Uterus (tissue), 4 donors: ENCODE data around the gene NDP. TPM values are rescaled to one million over a fixed set of nuclear protein-coding genes. Genes with fewer than 3 reads are reported as not detected.

ENCODE experiments used
- DNase-seq, 2 donors: peaks; one replicate each; pipeline ENCODE4 v3.0.0-alpha.2; 2019 to 2020
- H3K27ac ChIP-seq, 2 donors: fragments of 200-600 bp; sonication (generic); 1 replicate in 1 of 2; 2 replicates in 1 of 2; pipeline ENCODE4 v1.5.1; 2016 to 2018
- H3K27me3 ChIP-seq, 2 donors: fragments of 200-600 bp; sonication (generic); one replicate each; pipeline ENCODE4 v1.5.1; 2018 to 2019; ENCODE audit warnings: control low read depth in 1 of 2
- H3K36me3 ChIP-seq, 2 donors: fragments of 200-600 bp; sonication (generic); one replicate each; pipeline ENCODE4 v1.5.1; 2019; ENCODE audit warnings: control low read depth in 1 of 2
- H3K4me1 ChIP-seq, 2 donors: fragments of 200-600 bp; sonication (generic); one replicate each; pipeline ENCODE4 v1.5.1; 2018 to 2019; ENCODE audit warnings: control low read depth in 1 of 2
- H3K4me3 ChIP-seq, 2 donors: fragments of 200-600 bp; sonication (generic); 1 replicate in 1 of 2; 2 replicates in 1 of 2; pipeline ENCODE4 v1.5.1; 2018 to 2019; ENCODE audit warnings: mild to moderate bottlenecking in 1 of 2
- H3K9me3 ChIP-seq, 2 donors: fragments of 200-600 bp; sonication (generic); one replicate each; pipeline ENCODE4 v1.5.1; 2019; ENCODE audit warnings: control low read depth in 1 of 2
- POLR2A ChIP-seq, 2 donors: fragments of 450-650 bp; IDR thresholded peaks; one replicate each; pipeline ENCODE4 v1.6.1; 2016; ENCODE audit warnings: antibody characterized with exemption in 2 of 2, mild to moderate bottlenecking in 1 of 2, moderate library complexity in 1 of 2
- intact Hi-C: fragments of 100-400 bp; cut with DNase I; formaldehyde crosslinking; loops from one replicate; pipeline ENCODE4 v1.15.1; 2023; ENCODE audit warnings: low total_unique reads
- total RNA-seq, 4 donors: library from RNA; depleted of rRNA in 3 of 4; stranded (reverse); fragments of >200 nt in 3 of 4; gene quantifications; one replicate each; pipeline versions ENCODE4 v1.1.0 to v1.2.4, GENCODE V29; 2014 to 2023
- TF ChIP-seq, protein P1 (sequence below), 4 experiments: fragments of 200-600 bp in 2 of 4; fragments of 450-650 bp in 2 of 4; sonication (generic) in 2 of 4; IDR thresholded peaks; one replicate each; pipeline ENCODE4 v1.5.1; 2016 to 2019; ENCODE audit warnings: antibody characterized with exemption in 4 of 4, mild to moderate bottlenecking in 2 of 4, moderate library complexity in 1 of 4
- donor health status: DM: yes; HTN: yes; CAD: no.

Gene NDP
- total RNA-seq, 4 donors from 2014 or later: 4.4 to 25.2 (median 6.9) TPM

DNA sequence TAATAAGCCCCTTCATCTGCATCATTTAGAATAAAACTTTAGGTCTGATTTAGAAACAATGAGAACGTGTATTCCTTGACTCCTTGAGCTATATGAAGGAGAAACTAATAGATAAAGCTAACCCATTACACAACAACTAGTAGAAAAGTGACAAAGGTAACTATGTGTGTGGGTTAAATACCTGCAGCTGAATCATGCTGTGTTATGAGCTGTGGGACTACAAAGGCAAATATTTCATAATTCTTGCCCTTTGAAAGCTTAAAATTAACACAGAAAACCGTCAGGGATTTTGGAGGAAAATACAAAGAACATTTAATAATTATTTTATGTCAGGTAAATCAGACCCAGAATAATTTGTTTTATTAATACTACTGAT, 898 bp upstream of the NDP start:
- no peak for TF ChIP-seq POLR2A (IDR thresholded peaks at IDR 0.05)
- TF ChIP-seq, protein P1, sequence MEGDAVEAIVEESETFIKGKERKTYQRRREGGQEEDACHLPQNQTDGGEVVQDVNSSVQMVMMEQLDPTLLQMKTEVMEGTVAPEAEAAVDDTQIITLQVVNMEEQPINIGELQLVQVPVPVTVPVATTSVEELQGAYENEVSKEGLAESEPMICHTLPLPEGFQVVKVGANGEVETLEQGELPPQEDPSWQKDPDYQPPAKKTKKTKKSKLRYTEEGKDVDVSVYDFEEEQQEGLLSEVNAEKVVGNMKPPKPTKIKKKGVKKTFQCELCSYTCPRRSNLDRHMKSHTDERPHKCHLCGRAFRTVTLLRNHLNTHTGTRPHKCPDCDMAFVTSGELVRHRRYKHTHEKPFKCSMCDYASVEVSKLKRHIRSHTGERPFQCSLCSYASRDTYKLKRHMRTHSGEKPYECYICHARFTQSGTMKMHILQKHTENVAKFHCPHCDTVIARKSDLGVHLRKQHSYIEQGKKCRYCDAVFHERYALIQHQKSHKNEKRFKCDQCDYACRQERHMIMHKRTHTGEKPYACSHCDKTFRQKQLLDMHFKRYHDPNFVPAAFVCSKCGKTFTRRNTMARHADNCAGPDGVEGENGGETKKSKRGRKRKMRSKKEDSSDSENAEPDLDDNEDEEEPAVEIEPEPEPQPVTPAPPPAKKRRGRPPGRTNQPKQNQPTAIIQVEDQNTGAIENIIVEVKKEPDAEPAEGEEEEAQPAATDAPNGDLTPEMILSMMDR (IDR thresholded peaks at IDR 0.05): no peak
- H3K4me3 ChIP-seq: no peak overlapping the region
- intact Hi-C loops: no loop called here
- no peaks in the 10 kb centered on the region for H3K27me3 ChIP-seq
- no peaks in the 10 kb centered on the region for H3K36me3 ChIP-seq
- H3K27ac ChIP-seq: peak overlapping the region in 1 of 2 donors; percentile 57
- DNase-seq: no peak
- no peaks in the 10 kb centered on the region for H3K9me3 ChIP-seq
- H3K4me1 ChIP-seq: no peaks in the 10 kb centered on the region

DNA sequence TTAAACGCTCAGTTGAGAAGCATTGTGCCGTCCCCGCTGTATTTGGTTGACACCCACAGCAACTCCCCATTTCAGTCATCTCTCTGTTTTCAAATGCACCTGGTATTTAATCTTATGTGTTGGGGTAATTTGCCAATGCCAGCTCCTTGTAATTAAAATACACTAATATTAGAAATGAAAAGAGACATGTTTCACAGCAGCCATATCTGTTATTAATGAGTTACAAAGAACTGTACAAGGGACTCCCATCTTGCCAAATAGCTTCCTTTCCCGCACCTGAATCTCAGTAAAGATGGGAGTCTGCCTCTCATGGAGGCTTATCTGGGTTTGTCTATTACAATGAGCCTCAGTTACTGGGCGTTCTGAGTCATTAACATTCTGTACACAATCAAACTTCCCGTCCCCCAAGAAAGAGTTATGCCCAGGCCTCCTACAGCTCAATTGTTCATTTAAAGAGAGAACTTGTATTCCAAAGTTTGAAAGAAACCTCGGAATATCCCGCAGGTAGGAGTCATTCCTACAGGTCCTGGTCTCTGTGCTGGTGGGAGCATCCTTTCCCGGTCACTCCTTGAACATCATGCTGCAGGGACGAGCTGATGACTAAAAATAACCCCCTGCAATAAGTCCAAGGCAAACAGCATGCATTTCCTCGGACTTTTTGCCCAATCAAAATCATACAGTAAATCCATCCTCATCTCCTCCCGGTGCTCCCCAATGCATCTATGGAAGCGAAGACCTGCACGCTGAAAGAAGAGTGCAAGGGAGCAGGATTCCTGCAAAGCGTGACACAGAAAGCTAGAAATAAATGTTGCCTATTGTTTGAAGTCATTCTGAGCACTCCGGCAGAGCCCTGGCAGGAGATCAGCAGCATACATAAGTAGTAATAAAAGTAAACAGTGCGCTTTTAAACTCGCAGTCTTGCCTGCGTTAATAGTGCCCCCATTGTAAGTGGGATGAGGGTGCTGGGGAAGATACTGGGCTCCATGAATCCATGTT, 926 bp downstream of the NDP start:
- no peak for DNase-seq
- TF ChIP-seq POLR2A (IDR thresholded peaks at IDR 0.05): no peak
- TF ChIP-seq, protein P1 (IDR thresholded peaks at IDR 0.05): no peak
- H3K4me1 ChIP-seq: no peaks in the 10 kb centered on the region
- no peaks in the 10 kb centered on the region for H3K9me3 ChIP-seq
- H3K4me3 ChIP-seq: peak overlapping the region; percentile 17 to 33
- no peaks in the 10 kb centered on the region for H3K36me3 ChIP-seq
- intact Hi-C loops: no loop called here
- no peaks in the 10 kb centered on the region for H3K27me3 ChIP-seq
- H3K27ac ChIP-seq: peak overlapping the region; percentile 50 to 57

DNA sequence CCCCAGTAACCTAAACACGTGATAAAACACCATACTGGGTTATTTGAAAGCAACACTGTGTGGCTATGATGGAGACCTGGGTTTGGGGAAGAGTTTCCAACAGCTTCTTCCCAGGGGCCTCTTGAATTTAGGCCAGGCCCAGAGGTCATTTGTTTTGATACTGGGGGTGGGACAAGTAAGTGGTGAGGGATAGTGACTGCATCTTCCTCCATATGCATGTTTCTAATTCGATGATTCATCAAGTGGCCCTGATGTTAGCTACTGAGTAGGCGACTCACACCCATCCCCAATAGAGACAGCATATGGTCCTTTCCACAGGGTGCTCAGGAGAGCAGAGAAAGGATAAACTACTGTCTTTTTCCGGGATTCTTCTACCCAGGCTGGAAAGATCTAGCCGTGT, 2.7 kb downstream of the NDP start:
- intact Hi-C loops: no loop called here
- Histone ChIP-seq H3K27me3 (no peaks in the 10 kb centered on the region), H3K36me3 (no peaks in the 10 kb centered on the region), H3K9me3 (no peaks in the 10 kb centered on the region), H3K27ac (peak overlapping the region; percentile 79 to 81), H3K4me3 (no peak overlapping the region), H3K4me1 (no peaks in the 10 kb centered on the region)
- no peak for TF ChIP-seq POLR2A (IDR thresholded peaks at IDR 0.05)
- TF ChIP-seq, protein P1 (IDR thresholded peaks at IDR 0.05): no peak
- no peak for DNase-seq

DNA sequence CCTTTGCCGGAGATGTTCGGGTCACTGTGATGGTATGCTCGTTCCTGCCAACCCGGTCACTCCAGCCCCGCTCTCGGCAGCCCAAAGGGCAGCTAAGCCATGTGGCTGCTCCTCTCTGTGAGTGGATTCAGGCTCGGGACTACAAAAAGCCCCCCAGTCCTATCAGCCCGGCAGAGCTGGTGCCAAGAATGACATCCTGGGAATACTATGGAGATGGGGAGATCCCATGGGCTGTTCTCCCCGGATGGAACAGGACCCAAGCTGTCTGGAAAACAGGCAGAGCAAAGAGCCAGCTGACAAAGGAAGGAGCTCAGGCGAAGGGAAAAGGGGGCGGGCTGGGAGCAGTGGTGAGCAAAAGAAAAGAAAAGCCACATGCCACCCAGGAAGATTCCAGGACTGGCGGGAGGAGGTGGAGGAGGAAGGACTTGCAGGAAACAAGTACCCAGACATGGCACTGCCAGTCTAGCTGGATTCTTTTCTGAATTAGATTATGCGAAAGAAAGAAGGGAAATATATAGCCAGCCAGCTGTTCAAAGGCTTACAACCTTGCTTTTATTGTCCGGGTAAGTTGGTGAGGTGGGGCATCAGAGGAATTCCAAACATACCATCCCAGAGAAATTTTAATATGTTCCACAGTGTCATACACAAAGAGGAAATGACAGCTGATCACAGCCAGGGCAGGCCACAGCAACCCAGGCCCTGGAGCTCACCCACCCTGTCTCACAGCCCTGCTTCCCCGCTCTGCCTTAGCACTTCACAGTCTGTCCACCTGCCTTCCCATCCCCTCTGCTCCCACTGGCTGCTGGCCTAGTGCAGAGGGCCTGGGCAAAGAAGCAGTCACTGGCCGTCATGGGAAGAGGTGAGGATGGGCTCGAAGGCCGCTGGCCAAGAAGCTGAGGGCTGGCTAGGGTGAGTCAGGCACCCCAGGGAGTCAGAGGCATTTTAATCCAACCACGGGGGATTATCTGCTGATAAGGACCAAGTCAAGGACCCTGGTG, 3.4 kb downstream of the NDP start:
- DNase-seq: peak in 1 of 2 donors; percentile 39
- H3K4me3 ChIP-seq: peak overlapping the region in 1 of 2 donors; percentile 9
- H3K36me3 ChIP-seq: no peaks in the 10 kb centered on the region
- intact Hi-C loops: no loop called here
- TF ChIP-seq, protein P1 (IDR thresholded peaks at IDR 0.05): no peak
- no peak for TF ChIP-seq POLR2A (IDR thresholded peaks at IDR 0.05)
- no peaks in the 10 kb centered on the region for H3K9me3 ChIP-seq
- peak overlapping the region; percentile 79 to 81 for H3K27ac ChIP-seq
- H3K27me3 ChIP-seq: no peaks in the 10 kb centered on the region
- H3K4me1 ChIP-seq: no peaks in the 10 kb centered on the region
